GM21529 (cell line): ENCODE data around the gene VEZF1.
"Not testable (repeated sequence)": the region's sequence is repeated elsewhere in the genome, so short reads cannot be mapped to it uniquely, and the experiment has no call there.

Experiments used
- ATAC-seq: cut with Tn5 transposase; IDR thresholded peaks from one replicate; pipeline ENCODE4 v1.9.1; 2021; ENCODE audit not compliant: unreplicated experiment

The VEZF1 gene

DNA sequence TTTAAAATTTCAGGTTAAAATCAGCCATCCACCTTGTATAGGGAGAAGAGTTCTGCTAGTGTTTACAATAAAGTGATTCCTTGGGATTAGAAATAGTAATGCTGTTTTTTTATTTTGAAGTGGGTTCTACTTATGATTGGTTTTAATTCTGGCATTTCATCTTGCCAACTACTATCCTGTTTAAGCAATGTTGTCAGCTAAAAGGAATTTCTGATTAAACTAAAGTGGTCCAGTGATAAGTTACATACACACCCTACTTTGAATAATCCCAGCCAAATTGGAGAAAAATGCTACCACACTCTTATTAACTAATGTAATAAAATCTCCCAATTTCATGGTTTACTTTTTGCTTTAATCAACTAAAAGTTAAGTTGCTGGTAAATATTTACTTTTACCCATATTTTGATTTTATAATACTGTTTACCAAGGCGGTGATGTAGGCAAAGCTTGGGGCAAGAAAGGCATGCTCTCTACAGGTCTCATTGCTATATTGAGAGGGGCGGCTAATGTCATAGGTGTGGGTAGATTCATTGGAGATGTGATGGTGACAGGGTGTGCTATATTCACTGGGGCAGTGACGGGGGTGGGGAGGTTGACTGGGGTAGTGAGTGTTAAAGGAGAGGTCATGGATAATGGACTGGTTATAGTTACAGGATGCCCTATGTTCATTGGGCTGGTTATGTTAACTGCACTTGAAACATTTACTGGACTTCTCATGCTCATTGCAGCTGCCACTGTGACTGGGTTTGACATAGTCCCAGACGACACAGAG, 13.8 kb downstream of the VEZF1 start:
- not testable (repeated sequence) for ATAC-seq

- ATAC-seq = no peak
Measured at GRCh38 chr17:57972151-57972550, 15.9 kb downstream of the VEZF1 start.

GRCh38 chr17:57971572-57971971, 16.5 kb downstream of the VEZF1 start:
- ATAC-seq = no peak

DNA sequence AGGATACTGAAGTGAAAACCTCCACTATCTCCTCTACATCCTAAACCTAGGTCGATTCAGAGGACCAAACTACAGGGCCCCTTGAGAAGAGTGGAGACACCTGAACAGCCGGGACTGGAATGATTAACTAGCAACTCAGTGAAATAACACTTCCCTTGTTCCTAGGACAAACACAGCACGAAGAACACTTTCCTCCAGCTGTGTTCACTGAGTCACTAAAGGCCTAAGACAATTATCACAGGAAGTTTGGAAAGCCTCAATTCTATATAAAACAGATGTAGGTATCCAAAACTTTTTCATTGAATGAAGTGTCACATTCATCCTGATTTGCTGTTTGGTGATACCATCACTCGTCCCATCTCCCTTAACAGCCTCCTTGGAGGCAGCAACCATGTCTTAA, 17.3 kb downstream of the VEZF1 start:
- ATAC-seq = no peak

GRCh38 chr17:57968456-57968855, 19.6 kb downstream of the VEZF1 start:
- ATAC-seq = no peak

GRCh38 chr17:57966875-57967274, 21.2 kb downstream of the VEZF1 start:
- no peak for ATAC-seq

DNA sequence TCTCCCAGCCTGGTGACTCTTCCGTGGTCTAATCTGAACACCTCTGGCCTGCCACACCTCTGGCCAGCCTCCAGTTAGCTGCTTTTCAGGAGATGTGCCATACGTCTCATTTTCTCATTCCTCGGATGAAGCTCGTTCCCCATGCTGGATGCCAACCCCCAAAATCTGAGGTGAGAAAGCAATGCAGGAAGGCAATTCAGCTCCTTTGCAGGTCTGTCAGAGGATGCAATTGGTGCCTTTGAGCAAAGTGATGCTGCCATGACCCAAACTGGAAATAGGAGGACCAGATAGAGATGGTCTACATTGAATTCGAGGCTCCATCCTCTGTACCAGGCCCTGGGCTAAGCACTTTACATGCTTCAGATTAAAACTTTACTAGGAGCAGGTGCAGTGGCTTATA, 21.8 kb downstream of the VEZF1 start:
- ATAC-seq = no peak

DNA sequence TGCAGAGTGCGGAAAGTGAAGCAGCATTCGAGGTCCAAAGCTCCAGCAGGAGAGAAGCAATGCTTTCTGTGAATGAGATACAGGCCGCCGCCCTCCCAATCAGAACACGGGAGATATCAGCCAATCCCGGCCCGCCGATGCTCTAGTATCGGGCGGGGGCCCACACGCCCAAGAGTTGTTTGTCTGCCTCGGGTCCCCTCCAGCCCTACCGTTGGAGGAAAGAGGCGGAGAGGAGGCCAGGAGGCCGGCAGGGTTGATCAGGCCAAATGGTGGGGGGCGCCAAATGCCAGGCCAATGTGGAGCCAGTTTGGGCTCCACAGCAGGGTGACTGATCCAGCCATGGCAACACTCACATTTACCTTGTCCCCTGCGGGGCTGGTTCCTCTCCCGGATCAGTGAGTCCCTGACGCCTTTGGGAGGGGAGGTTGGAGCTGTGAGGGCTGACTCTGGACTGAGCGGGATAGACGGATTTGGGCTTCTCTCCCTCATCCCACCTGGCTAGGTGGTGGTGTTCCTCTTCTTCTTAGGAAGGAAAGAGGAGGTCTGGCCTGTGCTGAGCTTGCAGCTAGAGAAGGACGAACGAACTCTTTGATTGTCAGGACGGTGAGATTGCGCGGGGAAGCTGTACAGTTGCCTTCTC, 22.4 kb downstream of the VEZF1 start:
- ATAC-seq = no peak

- no peak for ATAC-seq
Measured at GRCh38 chr17:57963149-57963511, 24.9 kb downstream of the VEZF1 start.

DNA sequence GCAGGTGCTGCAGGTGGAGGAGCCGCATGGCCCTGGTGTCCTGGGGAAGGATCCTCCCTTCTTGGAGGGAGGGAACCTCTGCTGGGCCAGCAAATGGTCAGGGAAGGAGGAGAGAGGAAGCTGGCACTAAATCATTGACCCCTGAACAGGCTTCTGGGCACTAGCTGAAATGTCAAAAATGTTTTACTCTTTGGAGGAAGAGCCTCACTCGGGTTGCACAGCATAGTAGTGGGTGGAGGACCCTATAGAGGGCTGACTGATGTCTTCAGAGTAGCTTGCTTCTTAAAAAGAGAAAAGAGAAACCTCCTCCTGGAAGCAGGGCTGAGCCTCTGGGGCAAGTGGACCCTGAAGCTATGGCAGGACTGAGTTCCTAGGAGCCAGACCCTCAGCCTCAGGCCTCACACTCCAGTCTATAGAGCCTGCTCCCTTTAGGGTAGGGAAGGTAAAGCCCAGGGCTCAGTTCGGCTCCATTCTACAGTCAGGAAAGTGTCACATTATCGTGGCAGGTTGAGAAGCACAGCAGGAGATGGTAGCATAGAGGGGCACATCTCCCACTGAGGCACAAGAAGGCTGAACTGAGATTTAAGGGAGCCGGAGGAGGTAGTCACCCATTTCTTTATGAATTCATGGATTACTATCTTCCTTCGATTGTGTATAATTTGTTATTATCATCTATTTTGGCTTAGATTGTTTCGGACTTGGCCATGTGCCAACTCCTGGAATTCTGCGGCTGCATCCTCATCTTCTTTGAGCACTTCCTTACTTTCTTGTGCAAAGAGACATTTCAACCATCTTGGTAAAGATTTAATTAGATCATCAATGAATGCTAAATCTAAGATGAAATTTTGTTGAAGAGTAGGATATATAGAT, 25.5 kb downstream of the VEZF1 start:
- no peak for ATAC-seq

DNA sequence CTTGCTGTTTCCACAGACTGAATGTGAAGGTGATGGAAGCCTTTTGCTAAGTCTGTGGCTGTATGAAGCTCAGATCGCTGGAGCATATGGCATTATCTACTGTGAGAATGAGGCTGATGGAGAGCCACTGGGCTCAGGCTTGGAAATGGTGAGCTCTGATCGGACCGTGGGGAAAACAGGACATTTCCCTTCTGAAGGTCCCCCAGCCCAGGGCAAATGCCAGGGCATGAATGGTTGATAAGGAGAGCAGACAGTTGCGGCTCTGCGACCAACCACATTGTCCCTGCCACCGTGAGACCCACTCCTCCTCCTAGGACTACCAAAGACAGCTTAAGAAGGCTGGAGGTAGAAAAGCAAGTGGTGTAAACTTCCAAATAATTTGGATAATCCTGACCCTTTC, 28.1 kb downstream of the VEZF1 start:
- ATAC-seq = no peak

DNA sequence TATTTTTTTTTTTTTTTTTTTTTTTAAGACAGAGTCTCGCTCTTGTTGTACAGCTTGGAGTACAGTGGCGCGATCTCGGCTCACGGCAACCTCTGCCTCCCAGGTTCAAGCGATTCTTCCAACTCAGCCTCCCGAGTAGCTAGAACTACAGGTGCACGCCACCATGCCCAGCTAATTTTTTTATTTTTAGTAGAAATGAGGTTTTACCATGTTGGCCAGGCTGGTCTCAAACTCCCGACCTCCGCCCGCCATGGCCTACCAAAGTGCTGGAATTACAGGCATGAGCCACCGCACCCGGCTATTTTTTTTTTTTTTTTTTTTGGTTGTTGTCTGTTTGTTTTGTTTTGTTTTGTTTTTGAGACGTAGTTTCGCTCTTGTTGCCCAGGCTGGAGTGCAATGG, 29.7 kb downstream of the VEZF1 start:
- not testable (repeated sequence) for ATAC-seq

DNA sequence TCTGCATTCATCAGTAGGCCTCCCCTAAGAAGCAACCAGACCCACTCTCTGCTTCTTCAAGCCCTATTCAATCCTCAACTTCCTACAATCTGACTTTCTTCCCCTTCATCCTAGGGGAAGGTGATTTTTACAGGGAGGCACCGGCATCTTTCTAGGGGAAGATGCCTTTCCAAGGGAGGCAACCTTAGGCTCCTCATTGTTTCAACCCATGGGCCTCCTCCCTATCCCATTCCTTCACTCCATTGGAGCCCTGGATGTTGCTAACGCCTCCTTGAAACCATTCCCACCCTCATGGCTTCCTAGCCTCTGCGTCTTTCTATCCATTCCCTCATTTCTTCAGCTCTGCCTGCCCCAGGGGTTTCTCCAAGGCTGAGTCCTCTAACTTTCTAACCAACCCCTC, 30.2 kb downstream of the VEZF1 start:
- no peak for ATAC-seq

DNA sequence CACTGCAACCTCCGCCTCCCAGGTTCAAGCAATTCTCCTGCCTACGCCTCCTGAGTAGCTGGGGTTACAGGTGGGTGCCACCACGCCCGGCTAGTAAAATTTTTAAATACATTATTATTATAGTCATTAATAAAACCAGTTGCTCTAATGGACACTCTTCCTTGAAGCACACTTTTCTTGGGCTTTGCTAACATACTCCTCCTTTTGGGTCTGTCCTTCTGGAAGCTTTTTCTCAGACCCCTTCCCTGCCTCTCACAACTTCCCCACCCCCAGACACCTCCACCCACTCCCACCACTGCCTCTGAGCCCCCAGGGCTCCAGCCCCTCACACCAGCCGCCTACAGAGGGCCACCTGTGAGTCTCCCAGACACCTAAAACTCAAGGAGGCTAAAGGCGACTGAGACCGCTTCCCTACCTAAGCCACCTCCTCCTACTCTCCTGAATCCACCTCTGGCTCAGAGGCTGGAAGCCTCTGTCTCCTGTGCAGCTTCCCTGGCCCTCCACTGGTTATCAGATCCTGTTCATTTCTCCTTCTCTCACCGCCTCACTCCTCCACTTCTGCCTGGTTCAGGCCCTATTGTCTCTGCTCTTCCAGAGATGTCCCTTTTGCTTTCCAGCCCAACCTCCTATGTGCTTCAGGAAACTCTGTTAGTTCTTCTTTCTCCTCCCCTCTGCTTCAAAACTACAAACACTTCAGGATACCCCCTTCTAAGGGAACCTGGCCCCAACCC, 30.8 kb downstream of the VEZF1 start:
- no peak for ATAC-seq

DNA sequence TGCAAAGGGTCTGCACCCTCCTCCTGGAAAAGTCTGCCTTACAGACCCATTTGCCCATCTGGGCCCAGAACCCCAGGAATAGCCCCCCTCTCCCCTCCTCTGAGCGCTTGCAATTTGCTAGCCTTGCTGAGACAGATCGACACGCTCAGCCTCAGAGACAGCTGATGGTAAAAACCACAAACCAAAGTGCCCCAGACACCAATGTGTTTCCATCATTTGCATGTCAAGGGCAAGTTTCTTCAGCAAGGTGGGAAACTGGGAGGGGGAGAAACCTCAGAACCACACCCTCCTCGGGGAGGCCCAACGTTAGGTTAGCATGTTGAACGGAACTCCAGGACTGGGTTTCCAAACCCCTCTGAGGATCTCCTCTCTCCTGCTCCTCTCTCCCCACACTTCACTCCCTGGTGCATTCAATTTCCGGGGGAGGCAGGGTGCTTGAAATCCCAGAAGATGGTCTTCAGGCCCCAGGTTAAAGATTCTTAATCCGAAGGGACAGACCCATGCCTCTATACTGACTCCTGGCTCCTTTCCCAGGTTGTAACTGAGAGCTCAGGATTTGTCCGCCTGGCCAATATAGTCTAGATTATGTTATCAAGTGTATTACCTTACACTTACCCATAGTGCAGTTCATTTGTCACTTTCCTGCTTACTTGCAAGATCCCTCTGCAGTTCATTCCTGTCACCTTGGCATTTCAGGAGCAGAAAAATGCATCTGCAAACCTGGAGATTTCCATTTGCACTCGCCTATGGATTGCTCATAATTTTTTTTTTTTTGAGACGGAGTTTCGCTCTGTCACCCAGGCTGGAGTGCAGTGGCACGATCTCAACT, 31.5 kb downstream of the VEZF1 start:
- ATAC-seq = peak; percentile 72

DNA sequence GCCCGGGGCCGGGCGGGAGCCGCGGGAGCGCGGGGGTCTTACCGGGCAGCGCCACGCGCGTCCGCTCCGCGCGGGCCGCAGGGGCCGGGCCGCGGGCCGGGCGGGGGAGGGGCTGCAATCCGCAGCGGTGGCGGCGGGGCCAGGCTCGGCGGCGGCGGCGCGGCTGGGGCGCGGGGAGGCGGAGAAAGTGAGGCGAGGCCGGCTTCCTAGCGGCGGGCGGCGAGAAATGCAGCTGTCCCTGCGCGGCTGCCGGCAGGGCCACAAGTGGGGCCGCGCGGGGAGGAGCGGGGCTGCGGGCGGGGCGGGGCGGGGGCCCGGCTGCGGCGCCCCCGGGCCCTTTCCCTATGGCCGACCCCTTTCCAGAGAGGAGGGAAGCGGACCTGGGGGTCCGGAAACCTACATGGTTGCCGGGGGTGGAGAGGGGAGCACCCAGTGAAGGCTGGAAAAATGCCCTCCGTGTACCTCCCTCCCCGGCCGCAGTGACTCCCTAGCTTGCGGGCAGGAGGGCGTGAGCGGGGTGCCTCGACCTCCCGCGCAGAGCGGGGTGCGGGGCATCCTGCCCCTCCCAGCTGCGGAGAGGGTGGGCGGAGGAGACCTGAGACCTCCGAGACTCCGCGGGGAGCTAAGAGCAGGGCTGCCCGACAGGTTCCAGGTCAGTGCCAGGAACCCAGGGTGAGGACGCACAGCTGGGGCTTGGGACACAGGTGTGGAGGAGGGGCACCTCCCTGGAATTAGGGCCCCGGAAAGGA, 32.7 kb downstream of the VEZF1 start, which contains the start of gene CUEDC1:
CUEDC1 (minus strand) TSS at position 230 of the 749 bp plus-strand sequence. CDS start 69,848 bp downstream, outside the sequence.
- peak; percentile 46 for ATAC-seq

- ATAC-seq = peak; percentile 3
Measured at GRCh38 chr17:57954397-57955182, 33.5 kb downstream of the VEZF1 start.

DNA sequence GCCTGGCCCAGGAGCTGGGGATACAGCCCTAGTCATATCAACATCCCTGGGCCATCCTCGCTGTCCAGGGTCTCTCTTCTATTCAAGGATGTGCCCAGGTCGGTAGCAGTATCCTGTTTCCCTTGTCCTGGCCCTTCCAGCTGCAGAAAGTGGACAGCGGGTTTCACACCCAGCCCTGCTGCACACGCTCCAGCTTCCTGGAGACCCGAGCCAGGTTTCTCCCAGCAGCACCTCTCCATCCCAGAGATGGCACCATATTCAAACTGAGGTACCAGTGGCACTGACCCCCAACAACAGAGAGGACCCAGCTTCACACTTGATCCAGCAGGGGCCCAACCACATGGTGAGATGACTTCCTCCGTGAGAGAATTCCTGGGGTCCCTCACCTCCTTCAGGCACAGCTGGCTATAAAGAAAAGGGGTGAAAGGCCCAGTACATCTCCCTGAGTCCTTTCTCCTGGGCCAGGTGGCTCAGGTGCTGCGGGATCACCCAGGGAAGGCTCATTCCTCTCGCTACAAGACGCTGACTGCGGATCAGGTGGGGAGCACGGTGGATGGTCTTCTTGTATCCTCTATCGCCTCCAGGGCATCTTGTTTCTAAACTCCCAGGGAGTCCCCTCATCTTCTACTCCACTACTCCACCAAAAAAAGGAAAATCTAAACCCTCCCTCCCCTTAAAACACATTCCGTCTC, 34.2 kb downstream of the VEZF1 start:
- ATAC-seq = no peak
